ENCODE measurements around the gene KLHDC7B. TPM values are rescaled to one million over a fixed set of nuclear protein-coding genes. Genes with fewer than 3 reads are reported as not detected.

The KLHDC7B gene
- total RNA-seq, 1 experiment from 2014 or later, result 1.6 TPM

DNA sequence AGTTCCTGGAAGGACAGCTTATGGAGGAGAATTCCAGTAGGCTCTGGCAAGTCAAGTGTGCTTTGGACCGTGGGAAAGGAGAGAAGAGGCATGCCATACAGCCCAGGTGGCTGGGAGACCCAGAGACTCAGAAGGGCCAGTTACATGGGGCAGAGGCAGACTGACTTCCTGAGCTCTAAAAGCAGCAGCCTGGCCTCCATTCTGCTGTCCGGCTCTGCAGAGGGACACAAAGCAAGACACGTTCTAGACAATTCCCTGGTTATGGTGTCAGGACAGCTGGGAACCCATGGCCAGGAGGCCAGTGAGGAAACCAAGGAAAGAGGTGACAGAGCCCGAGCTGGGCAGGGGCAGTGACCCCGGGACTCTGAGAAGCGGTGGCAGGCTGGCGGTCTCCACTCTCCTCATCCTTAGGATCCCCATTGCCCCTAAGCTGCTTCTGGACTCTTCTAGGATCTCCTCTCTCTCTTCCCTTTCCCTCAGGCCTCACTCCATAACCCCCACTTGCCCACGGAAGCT is 29.8 kb downstream of the KLHDC7B start:
- intact Hi-C loops (cut with micrococcal nuclease; ENCODE audit: unreplicated experiment), result no loop called here
- Histone ChIP-seq H3K4me3 (ENCODE audit: low read depth, low read length, poor library complexity, severe bottlenecking) (no peak overlapping the region), H3K4me1 (ENCODE audit: insufficient read depth, low read length, poor library complexity, severe bottlenecking) (no peaks in the 10 kb centered on the region), H3K27me3 (replicated peaks; ENCODE audit: insufficient read depth, low read depth, low read length, poor library complexity) (no peaks in the 10 kb centered on the region), H3K36me3 (ENCODE audit: insufficient read depth, low read length, poor library complexity, severe bottlenecking) (peaks cover 10% of the 10 kb centered on the region), H3K27ac (ENCODE audit: low read depth, low read length, poor library complexity, severe bottlenecking) (no peak overlapping the region), H3K9me3 (ENCODE audit: low read depth, low read length, poor library complexity, severe bottlenecking) (no peaks in the 10 kb centered on the region)
- no peak for DNase-seq (ENCODE audit: low spot score)
- BruUV-seq (replicated peaks), result no TSS peak
- POLR2A ChIA-PET (ENCODE audit: low non-redundant PET), result interaction anchor here (0.5 kb wide), 1 partner anchor 263 kb away, joined by 3 read pairs; no protein-coding TSS in a partner anchor
- TF ChIP-seq CTCF (conservative IDR thresholded peaks at IDR 0.05; ENCODE audit: low read depth, low read length) (no peak), EZH2 (IDR thresholded peaks at IDR 0.05; ENCODE audit: borderline replicate concordance, low read depth, low read length, poor library complexity, severe bottlenecking) (no peak)
- CTCF ChIA-PET, result no interaction called here

DNA sequence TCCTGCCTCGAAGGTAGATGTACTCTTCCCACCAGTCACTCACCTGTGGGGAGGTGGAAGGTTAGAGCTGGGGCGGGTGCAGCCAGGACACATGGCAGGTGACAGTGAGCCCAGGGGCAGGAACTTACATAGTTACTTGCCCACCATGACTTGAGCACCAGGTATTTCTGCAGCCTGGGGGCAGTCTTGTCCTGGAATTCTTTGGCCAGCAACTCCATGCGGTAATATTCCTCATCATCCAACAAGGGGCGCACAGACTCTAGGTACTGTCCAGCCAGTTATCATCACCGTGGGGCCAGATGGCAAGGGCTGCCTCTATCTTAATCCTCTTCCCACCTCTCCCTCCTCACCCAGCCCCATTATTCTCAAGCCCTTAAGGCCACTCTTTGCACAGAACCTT is 30.4 kb downstream of the KLHDC7B start:
- H3K36me3 ChIP-seq (ENCODE audit: insufficient read depth, low read length, poor library complexity, severe bottlenecking), result peaks cover 4% of the 10 kb centered on the region
- H3K4me1 ChIP-seq (ENCODE audit: insufficient read depth, low read length, poor library complexity, severe bottlenecking), result no peaks in the 10 kb centered on the region
- peak; percentile 44 for DNase-seq (ENCODE audit: low spot score)
- no peaks in the 10 kb centered on the region for H3K27me3 ChIP-seq (replicated peaks; ENCODE audit: insufficient read depth, low read depth, low read length, poor library complexity)
- ChIA-PET CTCF (no interaction called here), POLR2A (ENCODE audit: low non-redundant PET) (no interaction called here)
- intact Hi-C loops (cut with micrococcal nuclease; ENCODE audit: unreplicated experiment), result loop anchor here (1.0 kb wide), 1 partner anchor 44 kb away; no protein-coding TSS in a partner anchor
- H3K27ac ChIP-seq (ENCODE audit: low read depth, low read length, poor library complexity, severe bottlenecking), result no peak overlapping the region
- BruUV-seq (replicated peaks), result no TSS peak
- TF ChIP-seq EZH2 (IDR thresholded peaks at IDR 0.05; ENCODE audit: borderline replicate concordance, low read depth, low read length, poor library complexity, severe bottlenecking) (no peak), CTCF (conservative IDR thresholded peaks at IDR 0.05; ENCODE audit: low read depth, low read length) (peak; percentile 50)
- no peak overlapping the region for H3K4me3 ChIP-seq (ENCODE audit: low read depth, low read length, poor library complexity, severe bottlenecking)
- H3K9me3 ChIP-seq (ENCODE audit: low read depth, low read length, poor library complexity, severe bottlenecking), result no peaks in the 10 kb centered on the region

- ChIA-PET CTCF (no interaction called here), POLR2A (ENCODE audit: low non-redundant PET) (no interaction called here)
- H3K27me3 ChIP-seq (replicated peaks; ENCODE audit: insufficient read depth, low read depth, low read length, poor library complexity), result no peaks in the 10 kb centered on the region
- no TSS peak for BruUV-seq (replicated peaks)
- no peak overlapping the region for H3K27ac ChIP-seq (ENCODE audit: low read depth, low read length, poor library complexity, severe bottlenecking)
- TF ChIP-seq EZH2 (IDR thresholded peaks at IDR 0.05; ENCODE audit: borderline replicate concordance, low read depth, low read length, poor library complexity, severe bottlenecking) (no peak), CTCF (conservative IDR thresholded peaks at IDR 0.05; ENCODE audit: low read depth, low read length) (no peak)
- no peak for DNase-seq (ENCODE audit: low spot score)
- no peak overlapping the region for H3K4me3 ChIP-seq (ENCODE audit: low read depth, low read length, poor library complexity, severe bottlenecking)
- intact Hi-C loops (cut with micrococcal nuclease; ENCODE audit: unreplicated experiment), result loop anchor here (1.0 kb wide), 1 partner anchor 43 kb away; no protein-coding TSS in a partner anchor
- H3K36me3 ChIP-seq (ENCODE audit: insufficient read depth, low read length, poor library complexity, severe bottlenecking), result no peaks in the 10 kb centered on the region
- no peaks in the 10 kb centered on the region for H3K9me3 ChIP-seq (ENCODE audit: low read depth, low read length, poor library complexity, severe bottlenecking)
- no peaks in the 10 kb centered on the region for H3K4me1 ChIP-seq (ENCODE audit: insufficient read depth, low read length, poor library complexity, severe bottlenecking)
These were observed 31.4 kb downstream of the KLHDC7B start for GRCh38 chr22:50576806-50577696.

Data from A673 (cell line).